HG03558 (cell line): ENCODE measurements around the gene STAT6.

Experiments used
- ATAC-seq: cut with Tn5 transposase; IDR thresholded peaks from one replicate; pipeline ENCODE4 v1.9.1; 2021; ENCODE audit warnings: moderate number of reproducible peaks; ENCODE audit not compliant: unreplicated experiment; ENCODE audit errors: extremely low read depth

The STAT6 gene

GRCh38 chr12:57103856-57104255, 7.3 kb downstream of the STAT6 start:
- ATAC-seq = no peak

- no peak for ATAC-seq
Measured at GRCh38 chr12:57101892-57102695, 9.1 kb downstream of the STAT6 start.

GRCh38 chr12:57099766-57100165, 11.4 kb downstream of the STAT6 start:
- no peak for ATAC-seq

- no peak for ATAC-seq
Measured at GRCh38 chr12:57099047-57099714, 12.0 kb downstream of the STAT6 start.

- ATAC-seq = no peak
Measured at GRCh38 chr12:57098546-57098945, 12.6 kb downstream of the STAT6 start.

GRCh38 chr12:57097554-57097835, 13.7 kb downstream of the STAT6 start:
- no peak for ATAC-seq

GRCh38 chr12:57096748-57097553, 14.2 kb downstream of the STAT6 start:
- ATAC-seq = no peak

- no peak for ATAC-seq
Measured at GRCh38 chr12:57096099-57096572, 15.0 kb downstream of the STAT6 start.

- ATAC-seq = no peak
Measured at GRCh38 chr12:57095440-57095839, 15.7 kb downstream of the STAT6 start.

GRCh38 chr12:57094208-57095160, 16.7 kb downstream of the STAT6 start:
- ATAC-seq = no peak

GRCh38 chr12:57093415-57094207, 17.6 kb downstream of the STAT6 start:
- no peak for ATAC-seq

GRCh38 chr12:57092876-57093414, 18.2 kb downstream of the STAT6 start:
- ATAC-seq = no peak

GRCh38 chr12:57092529-57092862, 18.7 kb downstream of the STAT6 start:
- ATAC-seq = no peak

- no peak for ATAC-seq
Measured at GRCh38 chr12:57091638-57092528, 19.3 kb downstream of the STAT6 start.

- ATAC-seq = no peak
Measured at GRCh38 chr12:57090924-57091637, 20.1 kb downstream of the STAT6 start.

- no peak for ATAC-seq
Measured at GRCh38 chr12:57090490-57090889, 20.7 kb downstream of the STAT6 start.
